Activated CD4-positive, alpha-beta T cell treated with anti-CD3 and anti-CD28 coated beads, Interleukin-2, amount 10 ng/mL, durations not matched to agents 24 days and 14 days (primary cell): ENCODE measurements around the gene FGFR1OP2. TPM values are rescaled to one million over a fixed set of nuclear protein-coding genes. Genes with fewer than 3 reads are reported as not detected.

Experiments used
- DNase-seq: peaks from one replicate; pipeline ENCODE4 v3.0.0; 2022
- H3K27ac Mint-ChIP-seq: one replicate; pipeline ENCODE4 v1.8.0; 2022; ENCODE audit warnings: mild to moderate bottlenecking, mixed read lengths
- H3K27me3 Mint-ChIP-seq: one replicate; pipeline ENCODE4 v1.8.0; 2022; ENCODE audit warnings: mixed read lengths
- H3K36me3 Mint-ChIP-seq: one replicate; pipeline ENCODE4 v1.8.0; 2022; ENCODE audit warnings: low read depth, mild to moderate bottlenecking, mixed read lengths
- H3K4me1 Mint-ChIP-seq: one replicate; pipeline ENCODE4 v1.8.0; 2021; ENCODE audit warnings: mixed read lengths
- H3K4me3 Mint-ChIP-seq: one replicate; pipeline ENCODE4 v1.8.0; 2022; ENCODE audit warnings: mild to moderate bottlenecking, moderate library complexity, mixed read lengths
- H3K9me3 Mint-ChIP-seq: one replicate; pipeline ENCODE4 v1.8.0; 2021; ENCODE audit warnings: mixed read lengths
- intact Hi-C: fragments of 100-400 bp; cut with micrococcal nuclease; formaldehyde crosslinking; loops from one replicate; pipeline ENCODE4 v1.15.1; 2023
- total RNA-seq: library from RNA; stranded (reverse); gene quantifications from 2 replicates; pipeline ENCODE4 v1.2.3, GENCODE V29; 2022

FGFR1OP2 gene
- total RNA-seq, 1 donor from 2014 or later = 46.7 TPM

DNA sequence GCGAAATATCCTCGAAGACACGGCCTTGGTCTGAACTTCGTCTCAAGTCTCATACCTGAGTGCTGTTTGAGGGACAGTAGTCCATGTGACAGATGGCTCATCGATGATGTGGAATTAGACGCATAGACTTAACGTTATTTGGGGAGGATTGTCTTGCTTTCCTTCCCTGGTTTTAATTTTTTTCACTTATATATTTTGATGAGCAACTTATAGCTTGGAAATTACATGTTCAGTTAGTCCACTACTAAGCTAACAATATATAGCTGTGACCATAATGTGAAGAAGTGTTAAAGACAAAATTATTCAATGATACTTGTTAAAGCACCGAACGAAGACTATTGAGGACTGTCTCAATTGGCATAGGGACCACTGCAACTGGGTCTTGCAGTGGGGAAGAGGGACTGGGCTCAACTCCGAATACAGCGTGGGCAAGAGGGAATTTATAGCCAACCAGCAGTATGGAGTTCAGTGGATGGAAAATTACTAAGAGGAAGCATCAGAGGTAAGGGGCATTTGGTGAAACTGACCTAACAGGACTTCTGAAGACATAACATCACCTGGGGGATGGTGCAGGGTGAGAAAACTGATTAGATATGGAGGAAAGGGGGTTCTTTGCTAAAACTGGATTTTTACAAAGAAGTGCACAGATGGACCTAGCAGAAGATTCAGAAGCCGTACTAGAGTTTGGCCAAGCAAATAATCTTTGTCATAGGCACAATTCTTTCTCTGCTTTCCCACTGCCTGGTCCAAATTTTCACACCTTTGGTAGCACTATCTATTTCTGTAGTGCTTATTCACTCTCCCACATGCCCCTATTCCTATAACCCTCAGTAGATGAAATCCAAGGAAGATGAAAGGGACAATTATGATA is 76.8 kb downstream of the FGFR1OP2 start:
- Mint-ChIP-seq H3K4me1 (peaks cover 45% of the 10 kb centered on the region), H3K27ac (peak overlapping the region; percentile 95), H3K27me3 (no peaks in the 10 kb centered on the region), H3K9me3 (no peaks in the 10 kb centered on the region), H3K36me3 (peaks cover 11% of the 10 kb centered on the region), H3K4me3 (peak overlapping the region; percentile 94)
- peak; percentile 70 for DNase-seq
- intact Hi-C loops = loop anchor here (1.0 to 5.0 kb wide), 13 partner anchors 7 to 808 kb away; partner anchors contain the start of genes FGFR1OP2, ITPR2, MED21 and MRPS35

DNA sequence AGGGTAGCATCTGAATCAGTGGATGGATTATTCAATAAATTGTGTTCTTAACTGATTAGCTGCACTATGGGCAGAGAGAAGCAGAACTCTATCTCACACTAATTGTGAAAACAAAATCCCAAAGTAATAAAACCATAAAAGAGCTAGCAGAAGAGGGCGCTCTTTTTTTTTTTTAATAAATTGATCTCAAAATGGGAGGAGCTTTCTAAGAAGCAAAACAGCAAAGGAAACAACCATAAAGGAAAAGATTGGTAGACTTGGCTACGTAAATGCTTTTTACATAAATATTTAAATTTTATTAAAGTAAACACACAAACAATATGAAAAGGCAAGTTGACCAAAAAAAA is 77.4 kb downstream of the FGFR1OP2 start:
- Mint-ChIP-seq H3K9me3 (no peaks in the 10 kb centered on the region), H3K36me3 (peaks cover 7% of the 10 kb centered on the region), H3K27ac (peak overlapping the region; percentile 95), H3K4me3 (peak overlapping the region; percentile 94), H3K27me3 (no peaks in the 10 kb centered on the region), H3K4me1 (peaks cover 40% of the 10 kb centered on the region)
- DNase-seq = no peak
- intact Hi-C loops = loop anchor here (1.0 to 2.0 kb wide), 7 partner anchors 127 to 807 kb away; partner anchors contain the start of genes ITPR2 and MRPS35

Other genes starting within 250 kb of the FGFR1OP2 start
- 46.0 and 46.2 TPM in 2 replicates for gene ITPR2, start 105.3 kb upstream of the FGFR1OP2 start, total RNA-seq
- 49.7 and 51.3 TPM in 2 replicates for gene INTS13, start 489 bp upstream of the FGFR1OP2 start, total RNA-seq
- gene TM7SF3, start 75.9 kb downstream of the FGFR1OP2 start, total RNA-seq = 44.0 and 51.6 TPM in 2 replicates
- gene MED21, start 84.1 kb downstream of the FGFR1OP2 start, total RNA-seq = 29.5 and 31.9 TPM in 2 replicates
- not detected in 2 replicates for gene C12orf71, start 144.1 kb downstream of the FGFR1OP2 start, total RNA-seq